ENCODE results near the gene MED13L. TPM values are rescaled to one million over a fixed set of nuclear protein-coding genes. Genes with fewer than 3 reads are reported as not detected.

Gene MED13L
- polyA plus RNA-seq, 1 of the 3 experiments (the other 2 are of a cell fraction) = 17.1 TPM

- no peaks in the 10 kb centered on the region for H3K9me3 ChIP-seq
- H3F3A ChIP-seq (replicated peaks; ENCODE audit: insufficient read depth) = no peaks in the 10 kb centered on the region
- no peak overlapping the region for H3K9ac ChIP-seq
- ChIA-PET CTCF (interaction anchor here (1.3 kb wide), 1 partner anchor 19 kb away, joined by 3 read pairs; no protein-coding TSS in a partner anchor), POLR2A (interaction anchor here (0.6 kb wide), 1 partner anchor 64 kb away, joined by 3 read pairs; no protein-coding TSS in a partner anchor)
- no peaks in the 10 kb centered on the region for H3K36me3 ChIP-seq (replicated peaks in 1 of 2; ENCODE audit: control insufficient read depth in 1 of 2, insufficient read depth in 2 of 2, low read length in 1 of 2)
- TF ChIP-seq EP300 (IDR thresholded peaks at IDR 0.05; ENCODE audit: borderline replicate concordance in 1 of 2, low read depth in 1 of 2, low read length in 1 of 2) (no peak), IRF3 (IDR thresholded peaks at IDR 0.05; ENCODE audit: low read depth, low read length) (no peak), PBX3 (IDR thresholded peaks at IDR 0.05) (no peak), TAF1 (IDR thresholded peaks at IDR 0.05; ENCODE audit: borderline replicate concordance, low read depth, low read length) (no peak), FOXM1 (IDR thresholded peaks at IDR 0.05; ENCODE audit: low read depth) (no peak), NFIC (IDR thresholded peaks at IDR 0.05; ENCODE audit: borderline replicate concordance) (no peak), GATA2 (CRISPR knock-in tag; IDR thresholded peaks at IDR 0.05) (no peak), CTCF (IDR thresholded peaks at IDR 0.05) (no peak), SMC3 (IDR thresholded peaks at IDR 0.05; ENCODE audit: low read depth, low read length) (no peak), RAD21 (IDR thresholded peaks at IDR 0.05; ENCODE audit: low read length) (no peak)
- H3K4me2 ChIP-seq = no peak overlapping the region
- no peaks in the 10 kb centered on the region for H4K20me1 ChIP-seq (ENCODE audit: insufficient read depth)
- 73% methylated on average over 3 of the region's 3 CpGs for WGBS (ENCODE audit: low lambda C conversion rate)
- H3K27ac ChIP-seq (ENCODE audit: low read depth in 2 of 2, low read length in 1 of 2) = no peak overlapping the region
- no peaks in the 10 kb centered on the region for H3K79me2 ChIP-seq (ENCODE audit: insufficient read depth)
- no peaks in the 10 kb centered on the region for H3K9me2 ChIP-seq
- no peak overlapping the region for H3K4me3 ChIP-seq (ENCODE audit: low read depth in 2 of 2, low read length in 1 of 2)
- no peaks in the 10 kb centered on the region for H3K27me3 ChIP-seq (ENCODE audit: insufficient read depth)
- H3K4me1 ChIP-seq (ENCODE audit: control insufficient read depth in 1 of 2, insufficient read depth in 2 of 2, low read depth in 1 of 2, low read length in 1 of 2) = no peaks in the 10 kb centered on the region; a peak in 1 of 4 replicates
- no peak for DNase-seq
- H2AFZ ChIP-seq (ENCODE audit: low read depth) = no peak overlapping the region
Observed at GRCh38 chr12:116297224-116297834, 19.8 kb upstream of the MED13L start.

Data from SK-N-SH (cell line).